ENCODE data around the gene MAPRE2. TPM values are rescaled to one million over a fixed set of nuclear protein-coding genes. Genes with fewer than 3 reads are reported as not detected.

Gene MAPRE2
- total RNA-seq, 2 experiments from 2014 or later, result 70.7 to 72.7 TPM

DNA sequence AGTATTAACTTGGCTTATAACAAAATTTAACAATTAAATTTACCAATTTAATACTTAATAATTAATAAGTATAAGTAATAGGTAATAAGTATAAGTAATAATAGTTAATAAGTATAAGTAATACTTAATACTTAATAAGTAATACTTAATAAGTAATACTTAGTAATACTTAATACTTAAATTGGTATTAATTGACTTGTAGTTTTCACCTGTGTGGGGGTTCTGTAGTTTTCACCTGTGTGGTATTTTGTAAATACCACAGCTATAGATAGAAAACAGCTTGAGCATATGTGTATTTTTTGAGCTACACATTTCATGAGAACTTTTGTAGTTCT is 55.4 kb downstream of the MAPRE2 start:
- intact Hi-C loops (cut with micrococcal nuclease), result no loop called here
- TF ChIP-seq, protein P1, sequence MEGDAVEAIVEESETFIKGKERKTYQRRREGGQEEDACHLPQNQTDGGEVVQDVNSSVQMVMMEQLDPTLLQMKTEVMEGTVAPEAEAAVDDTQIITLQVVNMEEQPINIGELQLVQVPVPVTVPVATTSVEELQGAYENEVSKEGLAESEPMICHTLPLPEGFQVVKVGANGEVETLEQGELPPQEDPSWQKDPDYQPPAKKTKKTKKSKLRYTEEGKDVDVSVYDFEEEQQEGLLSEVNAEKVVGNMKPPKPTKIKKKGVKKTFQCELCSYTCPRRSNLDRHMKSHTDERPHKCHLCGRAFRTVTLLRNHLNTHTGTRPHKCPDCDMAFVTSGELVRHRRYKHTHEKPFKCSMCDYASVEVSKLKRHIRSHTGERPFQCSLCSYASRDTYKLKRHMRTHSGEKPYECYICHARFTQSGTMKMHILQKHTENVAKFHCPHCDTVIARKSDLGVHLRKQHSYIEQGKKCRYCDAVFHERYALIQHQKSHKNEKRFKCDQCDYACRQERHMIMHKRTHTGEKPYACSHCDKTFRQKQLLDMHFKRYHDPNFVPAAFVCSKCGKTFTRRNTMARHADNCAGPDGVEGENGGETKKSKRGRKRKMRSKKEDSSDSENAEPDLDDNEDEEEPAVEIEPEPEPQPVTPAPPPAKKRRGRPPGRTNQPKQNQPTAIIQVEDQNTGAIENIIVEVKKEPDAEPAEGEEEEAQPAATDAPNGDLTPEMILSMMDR (IDR thresholded peaks at IDR 0.05), result no peak
- ChIA-PET CTCF (interaction anchor here (1.2 to 1.6 kb wide), 3 partner anchors 54 to 71 kb away, joined by 3 read pairs; no protein-coding TSS in a partner anchor), POLR2A (interaction anchor here (0.6 to 1.4 kb wide), 2 partner anchors 23 to 55 kb away, joined by 3 to 4 read pairs; partner anchors contain the start of gene MAPRE2)
- Mint-ChIP-seq H3K4me3 (no peak overlapping the region), H3K36me3 (ENCODE audit: low read depth) (peaks cover 30% of the 10 kb centered on the region), H3K9me3 (no peaks in the 10 kb centered on the region), H3K4me1 (ENCODE audit: low read depth) (peaks cover 25% of the 10 kb centered on the region), H3K27me3 (no peaks in the 10 kb centered on the region), H3K27ac (no peak overlapping the region)
- DNase-seq, result no peak
- no peak for ATAC-seq

DNA sequence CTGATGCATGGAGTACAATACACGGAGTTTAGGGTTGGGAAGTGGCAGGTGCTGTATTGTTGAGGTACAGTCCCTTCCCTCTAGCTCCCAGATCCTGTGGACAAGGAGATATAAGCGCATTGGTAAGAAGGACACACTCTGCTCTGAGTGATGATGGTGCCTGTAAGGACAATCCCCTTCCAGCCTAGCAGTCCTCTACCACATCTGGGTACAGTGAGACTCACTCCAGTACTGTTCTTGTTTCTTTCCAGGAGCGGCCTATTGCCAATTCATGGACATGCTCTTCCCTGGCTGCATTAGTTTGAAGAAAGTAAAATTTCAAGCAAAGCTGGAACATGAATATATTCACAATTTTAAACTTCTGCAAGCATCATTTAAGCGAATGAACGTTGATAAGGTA is 56.0 kb downstream of the MAPRE2 start:
- DNase-seq, result no peak
- H3K27ac Mint-ChIP-seq, result no peak overlapping the region
- TF ChIP-seq, protein P1 (IDR thresholded peaks at IDR 0.05), result no peak
- peaks cover 27% of the 10 kb centered on the region for H3K4me1 Mint-ChIP-seq (ENCODE audit: low read depth)
- no peak overlapping the region for H3K4me3 Mint-ChIP-seq
- ChIA-PET CTCF (interaction anchor here (1.2 to 1.6 kb wide), 3 partner anchors 55 to 71 kb away, joined by 3 read pairs; no protein-coding TSS in a partner anchor), POLR2A (interaction anchor here (0.6 to 1.4 kb wide), 3 partner anchors 11 to 56 kb away, joined by 3 to 5 read pairs (median 4); partner anchors contain the start of gene MAPRE2)
- H3K27me3 Mint-ChIP-seq, result no peaks in the 10 kb centered on the region
- no peaks in the 10 kb centered on the region for H3K9me3 Mint-ChIP-seq
- ATAC-seq, result no peak
- intact Hi-C loops (cut with micrococcal nuclease), result no loop called here
- peaks cover 32% of the 10 kb centered on the region for H3K36me3 Mint-ChIP-seq (ENCODE audit: low read depth)

DNA sequence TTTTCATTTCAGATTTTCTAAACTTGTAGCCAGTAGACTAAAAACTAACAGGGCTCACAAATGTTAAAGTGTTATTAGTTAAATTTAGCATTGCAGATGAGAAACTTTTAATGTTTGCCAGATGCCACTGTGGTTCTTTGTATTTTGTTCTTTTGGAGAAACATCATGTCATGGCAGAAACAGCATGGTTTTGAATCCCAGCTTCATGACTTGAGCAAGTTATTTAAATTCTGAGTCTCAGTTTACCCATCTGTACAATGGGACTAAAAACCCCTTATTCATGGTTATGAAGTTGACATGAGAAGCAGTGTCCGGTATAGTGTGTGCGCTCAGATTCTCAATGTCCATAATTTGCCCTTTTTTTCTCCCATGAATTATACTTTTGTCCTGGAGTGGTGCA is 56.5 kb downstream of the MAPRE2 start:
- ATAC-seq (no peak), DNase-seq (no peak)
- H3K27me3 Mint-ChIP-seq, result no peaks in the 10 kb centered on the region
- H3K36me3 Mint-ChIP-seq (ENCODE audit: low read depth), result peaks cover 35% of the 10 kb centered on the region
- H3K27ac Mint-ChIP-seq, result no peak overlapping the region
- TF ChIP-seq, protein P1 (IDR thresholded peaks at IDR 0.05), result no peak
- POLR2A ChIA-PET, result interaction anchor here (1.2 kb wide), 1 partner anchor 11 kb away, joined by 5 read pairs; no protein-coding TSS in a partner anchor
- H3K9me3 Mint-ChIP-seq, result no peaks in the 10 kb centered on the region
- peaks cover 27% of the 10 kb centered on the region for H3K4me1 Mint-ChIP-seq (ENCODE audit: low read depth)
- intact Hi-C loops (cut with micrococcal nuclease), result no loop called here
- no peak overlapping the region for H3K4me3 Mint-ChIP-seq
- CTCF ChIA-PET, result no interaction called here

DNA sequence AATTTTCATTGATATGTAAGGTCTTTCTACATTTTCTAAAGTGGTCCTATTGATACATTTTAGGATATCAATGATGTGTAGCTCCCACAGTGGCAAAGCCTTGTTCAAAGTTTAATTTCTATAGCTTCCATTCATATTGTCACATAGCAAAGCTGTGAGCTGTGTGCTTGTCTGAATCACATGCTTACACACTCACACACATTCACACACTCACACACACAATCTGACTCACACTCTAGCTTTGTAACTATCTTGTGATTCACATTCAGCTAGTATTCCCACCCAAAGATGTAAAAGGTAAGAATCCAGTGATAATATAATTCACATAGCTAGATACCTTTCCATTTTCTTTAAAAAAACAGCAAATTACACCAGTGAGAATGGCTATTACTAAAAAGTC is 58.7 kb downstream of the MAPRE2 start:
- no peak overlapping the region for H3K27ac Mint-ChIP-seq
- no peaks in the 10 kb centered on the region for H3K27me3 Mint-ChIP-seq
- H3K36me3 Mint-ChIP-seq (ENCODE audit: low read depth), result peaks cover 31% of the 10 kb centered on the region
- DNase-seq, result no peak
- intact Hi-C loops (cut with micrococcal nuclease), result no loop called here
- H3K9me3 Mint-ChIP-seq, result no peaks in the 10 kb centered on the region
- H3K4me3 Mint-ChIP-seq, result no peak overlapping the region
- ChIA-PET POLR2A (interaction anchor here (0.6 to 0.8 kb wide), 2 partner anchors 24 to 26 kb away, joined by 3 to 4 read pairs; no protein-coding TSS in a partner anchor), CTCF (interaction anchor here (1.1 to 1.4 kb wide), 2 partner anchors 23 to 94 kb away, joined by 3 read pairs; no protein-coding TSS in a partner anchor)
- TF ChIP-seq, protein P1 (IDR thresholded peaks at IDR 0.05), result no peak
- H3K4me1 Mint-ChIP-seq (ENCODE audit: low read depth), result peaks cover 22% of the 10 kb centered on the region
- ATAC-seq, result no peak

DNA sequence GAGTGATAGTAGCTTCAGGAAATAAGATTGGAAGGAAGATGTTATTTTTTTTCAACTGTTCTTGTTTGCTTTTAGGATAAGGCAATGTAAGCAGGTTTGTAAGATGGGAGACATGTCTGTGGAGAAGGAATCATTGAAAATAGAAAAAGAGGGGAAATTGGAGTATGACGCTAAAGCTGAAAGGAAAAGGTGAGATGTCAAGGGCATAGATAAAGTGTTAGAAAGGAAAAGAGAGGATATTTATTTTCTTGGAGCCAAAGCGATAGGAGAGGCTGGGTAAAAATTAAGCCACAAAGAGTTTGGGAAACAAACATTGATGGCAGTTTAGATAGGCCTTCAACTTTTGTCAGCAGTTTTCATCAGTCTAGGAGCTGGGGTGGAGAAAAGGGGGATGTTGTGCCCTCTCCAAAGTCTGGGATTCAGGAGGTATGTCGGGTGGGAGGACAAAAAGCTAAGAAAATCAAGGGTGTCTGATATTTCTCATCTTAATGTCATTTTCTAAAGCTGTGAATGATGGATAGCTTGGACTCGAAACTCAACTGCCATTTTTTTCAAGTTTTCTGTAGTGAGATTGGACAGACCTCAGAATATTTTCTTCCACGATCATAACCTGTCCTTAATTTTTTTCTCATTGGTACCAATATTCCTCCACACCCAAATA is 63.3 kb downstream of the MAPRE2 start:
- H3K36me3 Mint-ChIP-seq (ENCODE audit: low read depth), result peaks cover 35% of the 10 kb centered on the region

More for the DNA sequence above, 63.3 kb downstream of the MAPRE2 start:
- ChIA-PET CTCF (interaction anchor here (1.4 to 1.5 kb wide), 2 partner anchors 95 to 98 kb away, joined by 3 read pairs; no protein-coding TSS in a partner anchor), POLR2A (no interaction called here)
- H3K27me3 Mint-ChIP-seq, result no peaks in the 10 kb centered on the region
- no peak for ATAC-seq
- no peak overlapping the region for H3K4me3 Mint-ChIP-seq
- H3K9me3 Mint-ChIP-seq, result peaks cover 5% of the 10 kb centered on the region
- DNase-seq, result no peak
- H3K4me1 Mint-ChIP-seq (ENCODE audit: low read depth), result peaks cover 44% of the 10 kb centered on the region
- TF ChIP-seq, protein P1 (IDR thresholded peaks at IDR 0.05), result no peak
- intact Hi-C loops (cut with micrococcal nuclease), result no loop called here
- H3K27ac Mint-ChIP-seq, result no peak overlapping the region

Measured in activated CD8-positive, alpha-beta T cell treated with anti-CD3 and anti-CD28 coated beads for 36 hours (primary cell).